GM12878 (cell line): ENCODE measurements around the gene AMDHD2. TPM values are rescaled to one million over a fixed set of nuclear protein-coding genes. Genes with fewer than 3 reads are reported as not detected.
A peak's percentile ranks its signal among the peaks of the same experiment; 100 is the strongest.

Experiments used
- CBX3 ChIP-seq: fragments of 200-600 bp; sonication (generic); IDR thresholded peaks from 2 replicates; pipeline ENCODE4 v1.6.1; 2016; ENCODE audit warnings: low read depth, borderline replicate concordance
- DPF2 ChIP-seq: fragments of 450-650 bp; IDR thresholded peaks from 2 replicates; pipeline ENCODE4 v1.6.1; 2017; ENCODE audit warnings: mild to moderate bottlenecking
- E2F8 ChIP-seq: fragments of 450-650 bp; IDR thresholded peaks from 2 replicates; pipeline ENCODE4 v1.6.1; 2018; ENCODE audit warnings: mild to moderate bottlenecking, low read depth, moderate library complexity; ENCODE audit not compliant: partially characterized antibody
- EGR1 ChIP-seq, 2 experiments: IDR thresholded peaks; 1 replicate in 1 of 2; 2 replicates in 1 of 2; pipeline ENCODE4 v1.6.1; 2011 to 2012; ENCODE audit warnings: low read depth in 2 of 2, low read length in 2 of 2, borderline replicate concordance in 1 of 2, mild to moderate bottlenecking in 1 of 2, moderate library complexity in 1 of 2
- HDGF ChIP-seq: fragments of 450-650 bp; IDR thresholded peaks from 2 replicates; pipeline ENCODE4 v1.6.1; 2016; ENCODE audit warnings: antibody characterized with exemption
- IKZF1 ChIP-seq: fragments of 450-650 bp; conservative IDR thresholded peaks from 2 replicates; pipeline ENCODE4 v1.6.1; 2017; ENCODE audit warnings: antibody characterized with exemption, mild to moderate bottlenecking
- IKZF2 ChIP-seq, 2 experiments: fragments of 450-650 bp; IDR thresholded peaks; 2 replicates each; pipeline ENCODE4 v1.6.1; 2017; ENCODE audit warnings: mild to moderate bottlenecking in 2 of 2, moderate library complexity in 2 of 2
- IRF4 ChIP-seq: IDR thresholded peaks from 2 replicates; pipeline ENCODE4 v1.6.1; 2011; ENCODE audit warnings: low read depth, low read length
- KLF5 ChIP-seq: fragments of 450-650 bp; IDR thresholded peaks from 2 replicates; pipeline ENCODE4 v1.6.1; 2014; ENCODE audit warnings: mild to moderate bottlenecking; ENCODE audit not compliant: partially characterized antibody
- LARP7 ChIP-seq: fragments of 450-650 bp; IDR thresholded peaks from 2 replicates; pipeline ENCODE4 v1.6.1; 2017; ENCODE audit warnings: mild to moderate bottlenecking
- NBN ChIP-seq: fragments of 450-650 bp; IDR thresholded peaks from 2 replicates; pipeline ENCODE4 v1.6.1; 2016
- RELA ChIP-seq: fragments of 450-650 bp; IDR thresholded peaks from 2 replicates; pipeline ENCODE4 v1.8.0; 2014; ENCODE audit warnings: borderline replicate concordance; ENCODE audit not compliant: partially characterized antibody
- RELB ChIP-seq: fragments of 450-650 bp; IDR thresholded peaks from 2 replicates; pipeline ENCODE4 v1.6.1; 2017; ENCODE audit warnings: low read depth, mild to moderate bottlenecking, moderate library complexity
- RUNX3 ChIP-seq: IDR thresholded peaks from 2 replicates; pipeline ENCODE4 v1.6.1; 2012; ENCODE audit warnings: low read length, inconsistent platforms
- SIN3A ChIP-seq: IDR thresholded peaks from 2 replicates; pipeline ENCODE4 v1.6.1; 2012; ENCODE audit warnings: low read depth, low read length, improper control_type of control experiment
- TCF3 ChIP-seq: IDR thresholded peaks from 2 replicates; pipeline ENCODE4 v1.6.1; 2012; ENCODE audit warnings: low read depth, mild to moderate bottlenecking, low read length, borderline replicate concordance; ENCODE audit not compliant: insufficient read depth
- ZBTB33 ChIP-seq: fragments of 450-650 bp; IDR thresholded peaks from 2 replicates; pipeline ENCODE4 v1.6.1; 2017; ENCODE audit warnings: mild to moderate bottlenecking
- ZNF207 ChIP-seq: fragments of 450-650 bp; IDR thresholded peaks from 2 replicates; pipeline ENCODE4 v1.6.1; 2014; ENCODE audit warnings: antibody characterized with exemption, mild to moderate bottlenecking, borderline replicate concordance
- ZNF687 ChIP-seq: fragments of 450-650 bp; IDR thresholded peaks from 2 replicates; pipeline ENCODE4 v1.6.1; 2017; ENCODE audit warnings: mild to moderate bottlenecking, moderate library complexity
- polyA plus RNA-seq, 11 experiments: library from polyadenylated mRNA; depleted of rRNA in 4 of 11; unstranded in 6 of 11; stranded (reverse) in 5 of 11; fragments of >200 nt; fragmentation: Nextera tagmentation in 4 of 11; fragmentation: Illumina TruSeq in 1 of 11; extraction: Ambion mirVana in 4 of 11; extraction: Trizol in 1 of 11; gene quantifications; 1 replicate in 1 of 11; 2 replicates in 10 of 11; pipeline versions ENCODE4 v1.2.1 to v1.2.3, GENCODE V29; 2011 to 2016; ENCODE audit warnings: inconsistent platforms in 2 of 11, missing spikeins in 2 of 11, low read depth in 1 of 11
- total RNA-seq, 4 experiments: library from RNA; depleted of rRNA in 3 of 4; stranded (reverse); fragments of >200 nt in 3 of 4; fragmentation: Illumina TruSeq in 1 of 4; extraction: Trizol in 1 of 4; gene quantifications; 2 replicates each; pipeline versions ENCODE4 v1.2.1 to v1.2.3, GENCODE V29; 2013 to 2021

The AMDHD2 gene
- total and polyA plus RNA-seq, 10 of the 15 experiments (the other 5 are each of a cell fraction or from before 2014, with no cell fraction given): 0.60 to 41.8 (median 24.3) TPM; not detected in 1

GRCh38 chr16:2486645-2487516 is 33.3 kb upstream of the AMDHD2 start (continued):
- TF ChIP-seq CBX3 (no peak), ZNF687 (peak; percentile 45; the same call in 1 of the 2 replicates), TCF3 (no peak), NBN (0 out of 2 replicates have a peak, but pooled peaks have one; percentile 61), DPF2 (peak; percentile 88), HDGF (peak; percentile 85; the same call in 1 of the 2 replicates), LARP7 (0 out of 2 replicates have a peak, but pooled peaks have one; percentile 28), ZNF207 (peak; percentile 67; the same call in 1 of the 2 replicates), E2F8 (no peak), SIN3A (peak; percentile 40; the same call in 1 of the 2 replicates), IKZF2 (IDR thresholded peaks at IDR 0.05) (peak in 1 of 2 experiments; percentile 72; a peak in 2 of 4 replicates), RELB (peak; percentile 80), RUNX3 (0 out of 2 replicates have a peak, but pooled peaks have one; percentile 27), RELA (peak; percentile 92), EGR1 (IDR thresholded peaks at IDR 0.05; ENCODE audit: borderline replicate concordance in 1 of 2, low read depth in 2 of 2, low read length in 2 of 2) (0 out of 3 replicates have a peak, but pooled peaks of 1 of the 2 experiments have one; percentile 25), IKZF1 (peak; percentile 81), ZBTB33 (peak; percentile 90; the same call in 1 of the 2 replicates), KLF5 (no peak), IRF4 (0 out of 2 replicates have a peak, but pooled peaks have one; percentile 33)
